ENCODE results near the gene GRB14. TPM values are rescaled to one million over a fixed set of nuclear protein-coding genes. Genes with fewer than 3 reads are reported as not detected.
"Not testable (repeated sequence)": the region's sequence is repeated elsewhere in the genome, so short reads cannot be mapped to it uniquely, and the experiment has no call there.

The GRB14 gene
- total RNA-seq, 1 donor from 2014 or later = 27.8 TPM

GRCh38 chr2:164562666-164563065 is 58.6 kb downstream of the GRB14 start:
- ATAC-seq (no peak), DNase-seq (no peak)
- intact Hi-C loops (cut with micrococcal nuclease) = loop anchor here (10.0 kb wide), 1 partner anchor 152 kb away; no protein-coding TSS in a partner anchor

- intact Hi-C loops (cut with micrococcal nuclease) = loop anchor here (10.0 kb wide), 1 partner anchor 153 kb away; no protein-coding TSS in a partner anchor
- DNase-seq = no peak
- ATAC-seq = peak; percentile 47
Measured at GRCh38 chr2:164561991-164562390, 59.3 kb downstream of the GRB14 start.

GRCh38 chr2:164561416-164561815 is 59.9 kb downstream of the GRB14 start:
- ATAC-seq (peak; percentile 35), DNase-seq (no peak)
- intact Hi-C loops (cut with micrococcal nuclease) = loop anchor here (10.0 kb wide), 1 partner anchor 153 kb away; no protein-coding TSS in a partner anchor

GRCh38 chr2:164560902-164561301 is 60.4 kb downstream of the GRB14 start:
- DNase-seq = peak; percentile 25
- ATAC-seq = peak; percentile 97
- intact Hi-C loops (cut with micrococcal nuclease) = loop anchor here (10.0 kb wide), 1 partner anchor 154 kb away; no protein-coding TSS in a partner anchor

GRCh38 chr2:164560181-164560792 is 61.0 kb downstream of the GRB14 start:
- intact Hi-C loops (cut with micrococcal nuclease) = loop anchor here (10.0 kb wide), 1 partner anchor 155 kb away; no protein-coding TSS in a partner anchor
- ATAC-seq (no peak), DNase-seq (no peak)

- no peak for DNase-seq
- ATAC-seq = no peak
- intact Hi-C loops (cut with micrococcal nuclease) = no loop called here
Measured at GRCh38 chr2:164558450-164558849, 62.8 kb downstream of the GRB14 start.

GRCh38 chr2:164554487-164554886 is 66.8 kb downstream of the GRB14 start:
- DNase-seq = no peak
- intact Hi-C loops (cut with micrococcal nuclease) = no loop called here
- ATAC-seq = no peak

GRCh38 chr2:164551519-164551918 is 69.8 kb downstream of the GRB14 start:
- no peak for ATAC-seq
- intact Hi-C loops (cut with micrococcal nuclease) = no loop called here
- DNase-seq = no peak

- not testable (repeated sequence) for ATAC-seq
Measured at GRCh38 chr2:164549705-164550104, 71.6 kb downstream of the GRB14 start.

GRCh38 chr2:164545484-164545883 is 75.8 kb downstream of the GRB14 start:
- ATAC-seq = no peak
- DNase-seq = no peak
- intact Hi-C loops (cut with micrococcal nuclease) = no loop called here

More at GRCh38 chr2:164549705-164550104, 71.6 kb downstream of the GRB14 start:
- DNase-seq; intact Hi-C loops (cut with micrococcal nuclease): not testable (repeated sequence)

- DNase-seq (no peak), ATAC-seq (no peak)
- intact Hi-C loops (cut with micrococcal nuclease) = no loop called here
Measured at GRCh38 chr2:164542581-164543021, 78.7 kb downstream of the GRB14 start.

GRCh38 chr2:164538240-164538866 is 82.9 kb downstream of the GRB14 start:
- peak; percentile 66 for ATAC-seq
- no peak for DNase-seq
- intact Hi-C loops (cut with micrococcal nuclease) = no loop called here

- peak; percentile 50 for ATAC-seq
- intact Hi-C loops (cut with micrococcal nuclease) = no loop called here
Measured at GRCh38 chr2:164535280-164536025, 85.8 kb downstream of the GRB14 start.

GRCh38 chr2:164530464-164530863 is 90.8 kb downstream of the GRB14 start:
- ATAC-seq = no peak
- DNase-seq = no peak
- intact Hi-C loops (cut with micrococcal nuclease) = no loop called here

More at GRCh38 chr2:164535280-164536025, 85.8 kb downstream of the GRB14 start:
- DNase-seq = no peak

- intact Hi-C loops (cut with micrococcal nuclease) = no loop called here
- no peak for ATAC-seq
- DNase-seq = no peak
Measured at GRCh38 chr2:164523726-164524125, 97.6 kb downstream of the GRB14 start.

GRCh38 chr2:164523009-164523408 is 98.3 kb downstream of the GRB14 start:
- intact Hi-C loops (cut with micrococcal nuclease) = no loop called here
- ATAC-seq (no peak), DNase-seq (no peak)

GRCh38 chr2:164522561-164522981 is 98.7 kb downstream of the GRB14 start:
- ATAC-seq = no peak
- DNase-seq = no peak
- intact Hi-C loops (cut with micrococcal nuclease) = no loop called here

- intact Hi-C loops (cut with micrococcal nuclease) = no loop called here
- DNase-seq (no peak), ATAC-seq (no peak)
Measured at GRCh38 chr2:164515734-164516133, 105.5 kb downstream of the GRB14 start.

- no peak for ATAC-seq
- DNase-seq = no peak
- intact Hi-C loops (cut with micrococcal nuclease) = no loop called here
Measured at GRCh38 chr2:164515030-164515429, 106.3 kb downstream of the GRB14 start.

GRCh38 chr2:164514491-164514890 is 106.8 kb downstream of the GRB14 start:
- no peak for ATAC-seq
- intact Hi-C loops (cut with micrococcal nuclease) = no loop called here
- no peak for DNase-seq
